ENCODE data around the gene BEST3.

- TF ChIP-seq CTCF (IDR thresholded peaks at IDR 0.05) (no peak), ZFX (IDR thresholded peaks at IDR 0.05; ENCODE audit: borderline replicate concordance) (no peak)
These were observed 14.6 kb downstream of the BEST3 start for GRCh38 chr12:69684466-69684865.

Measured in 22Rv1 (cell line).